Breast epithelium (tissue), 4 donors: Measurements from ENCODE around the gene COL5A1. TPM values are rescaled to one million over a fixed set of nuclear protein-coding genes. Genes with fewer than 3 reads are reported as not detected.

Experiments used
- DNase-seq, 2 donors: peaks; one replicate each; pipeline ENCODE4 v3.0.0-alpha.2; 2019; ENCODE audit warnings: low spot score in 2 of 2
- H3K27ac ChIP-seq, 2 donors: fragments of 200-600 bp; sonication (generic) in 1 of 2; one replicate each; pipeline ENCODE4 v1.5.1; 2016 to 2019; ENCODE audit warnings: mild to moderate bottlenecking in 1 of 2
- H3K27me3 ChIP-seq, 2 donors: fragments of 200-600 bp; sonication (generic) in 1 of 2; one replicate each; pipeline versions ENCODE4 v1.5.1 to v1.6.0; 2017 to 2019; ENCODE audit warnings: control low read depth in 1 of 2, mild to moderate bottlenecking in 1 of 2
- H3K36me3 ChIP-seq: fragments of 200-600 bp; one replicate; pipeline ENCODE4 v1.5.1; 2019
- H3K4me1 ChIP-seq, 2 donors: fragments of 200-600 bp; sonication (generic); one replicate each; pipeline ENCODE4 v1.5.1; 2016 to 2019; ENCODE audit warnings: control low read depth in 1 of 2
- H3K4me3 ChIP-seq, 3 donors: fragments of 200-600 bp; sonication (generic); 1 replicate in 2 of 3; 2 replicates in 1 of 3; pipeline ENCODE4 v1.5.1; 2016 to 2019; ENCODE audit warnings: mild to moderate bottlenecking in 3 of 3, moderate library complexity in 2 of 3
- H3K9me3 ChIP-seq, 2 donors: fragments of 200-600 bp; sonication (generic) in 1 of 2; one replicate each; pipeline ENCODE4 v1.5.1; 2016 to 2019; ENCODE audit warnings: control low read depth in 1 of 2
- POLR2A ChIP-seq: fragments of 450-650 bp; IDR thresholded peaks from one replicate; pipeline ENCODE4 v1.6.1; 2016; ENCODE audit warnings: antibody characterized with exemption, mild to moderate bottlenecking, moderate library complexity
- POLR2AphosphoS5 ChIP-seq, 3 donors: sonication (generic); formaldehyde crosslinking; IDR thresholded peaks; one replicate each; pipeline ENCODE4 v1.6.1; 2017; ENCODE audit warnings: antibody characterized with exemption in 3 of 3
- intact Hi-C: fragments of 100-400 bp; cut with DNase I; formaldehyde crosslinking; loops from one replicate; pipeline ENCODE4 v1.15.1; 2023; ENCODE audit warnings: low total_unique reads
- total RNA-seq, 3 donors: library from RNA; depleted of rRNA; stranded (reverse); fragments of >200 nt; gene quantifications; one replicate each; pipeline ENCODE4 v1.1.0, GENCODE V29; 2016
- TF ChIP-seq, protein P1 (sequence below), 3 donors: fragments of 450-650 bp; IDR thresholded peaks; one replicate each; pipeline ENCODE4 v1.5.1; 2016 to 2017; ENCODE audit warnings: antibody characterized with exemption in 3 of 3, mild to moderate bottlenecking in 3 of 3, moderate library complexity in 3 of 3

The COL5A1 gene
- total RNA-seq, 3 donors from 2014 or later = 12.1 to 17.0 (median 15.4) TPM

DNA sequence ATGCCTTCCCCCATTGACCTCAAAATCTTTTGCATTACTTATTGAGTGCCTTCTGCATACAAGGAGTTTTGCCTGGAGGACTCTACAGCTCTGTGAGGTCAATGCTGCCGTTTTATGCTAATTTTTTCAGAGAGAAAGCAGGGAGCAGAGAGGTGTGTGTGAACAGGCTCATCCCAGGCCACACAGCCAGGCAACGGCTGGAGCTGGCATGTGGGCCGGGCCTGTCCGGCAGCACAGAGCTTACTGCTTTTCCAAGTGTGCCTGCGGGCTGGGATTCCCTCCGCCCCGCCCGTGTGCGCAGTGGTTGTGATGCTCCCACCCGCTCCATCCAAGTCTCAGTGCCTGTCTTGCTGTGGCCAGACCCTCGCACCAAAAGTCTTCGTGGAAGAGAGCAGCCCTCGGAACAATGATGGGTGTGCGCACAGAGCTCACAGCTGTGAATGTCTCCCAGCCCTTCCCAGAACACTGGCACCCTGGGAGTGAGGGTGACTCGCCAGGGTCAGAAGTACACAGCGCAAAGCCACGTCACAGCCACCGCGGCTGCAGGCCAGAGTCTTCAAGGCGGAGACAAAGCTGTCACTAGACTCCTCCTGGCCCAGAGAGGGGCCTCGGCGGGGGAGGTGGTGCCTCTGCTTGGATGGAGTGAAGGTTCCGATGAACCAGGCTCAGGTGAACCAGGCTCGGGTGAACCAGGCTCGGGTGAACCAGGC, 82.8 kb downstream of the COL5A1 start:
- Histone ChIP-seq H3K9me3 (no peaks in the 10 kb centered on the region), H3K27ac (no peak overlapping the region), H3K4me1 (no peaks in the 10 kb centered on the region), H3K36me3 (no peaks in the 10 kb centered on the region), H3K27me3 (no peaks in the 10 kb centered on the region), H3K4me3 (no peak overlapping the region)
- TF ChIP-seq, protein P1, sequence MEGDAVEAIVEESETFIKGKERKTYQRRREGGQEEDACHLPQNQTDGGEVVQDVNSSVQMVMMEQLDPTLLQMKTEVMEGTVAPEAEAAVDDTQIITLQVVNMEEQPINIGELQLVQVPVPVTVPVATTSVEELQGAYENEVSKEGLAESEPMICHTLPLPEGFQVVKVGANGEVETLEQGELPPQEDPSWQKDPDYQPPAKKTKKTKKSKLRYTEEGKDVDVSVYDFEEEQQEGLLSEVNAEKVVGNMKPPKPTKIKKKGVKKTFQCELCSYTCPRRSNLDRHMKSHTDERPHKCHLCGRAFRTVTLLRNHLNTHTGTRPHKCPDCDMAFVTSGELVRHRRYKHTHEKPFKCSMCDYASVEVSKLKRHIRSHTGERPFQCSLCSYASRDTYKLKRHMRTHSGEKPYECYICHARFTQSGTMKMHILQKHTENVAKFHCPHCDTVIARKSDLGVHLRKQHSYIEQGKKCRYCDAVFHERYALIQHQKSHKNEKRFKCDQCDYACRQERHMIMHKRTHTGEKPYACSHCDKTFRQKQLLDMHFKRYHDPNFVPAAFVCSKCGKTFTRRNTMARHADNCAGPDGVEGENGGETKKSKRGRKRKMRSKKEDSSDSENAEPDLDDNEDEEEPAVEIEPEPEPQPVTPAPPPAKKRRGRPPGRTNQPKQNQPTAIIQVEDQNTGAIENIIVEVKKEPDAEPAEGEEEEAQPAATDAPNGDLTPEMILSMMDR (IDR thresholded peaks at IDR 0.05) = no peak
- TF ChIP-seq POLR2AphosphoS5 (IDR thresholded peaks at IDR 0.05) (no peak), POLR2A (no peak)
- intact Hi-C loops = no loop called here
- no peak for DNase-seq

DNA sequence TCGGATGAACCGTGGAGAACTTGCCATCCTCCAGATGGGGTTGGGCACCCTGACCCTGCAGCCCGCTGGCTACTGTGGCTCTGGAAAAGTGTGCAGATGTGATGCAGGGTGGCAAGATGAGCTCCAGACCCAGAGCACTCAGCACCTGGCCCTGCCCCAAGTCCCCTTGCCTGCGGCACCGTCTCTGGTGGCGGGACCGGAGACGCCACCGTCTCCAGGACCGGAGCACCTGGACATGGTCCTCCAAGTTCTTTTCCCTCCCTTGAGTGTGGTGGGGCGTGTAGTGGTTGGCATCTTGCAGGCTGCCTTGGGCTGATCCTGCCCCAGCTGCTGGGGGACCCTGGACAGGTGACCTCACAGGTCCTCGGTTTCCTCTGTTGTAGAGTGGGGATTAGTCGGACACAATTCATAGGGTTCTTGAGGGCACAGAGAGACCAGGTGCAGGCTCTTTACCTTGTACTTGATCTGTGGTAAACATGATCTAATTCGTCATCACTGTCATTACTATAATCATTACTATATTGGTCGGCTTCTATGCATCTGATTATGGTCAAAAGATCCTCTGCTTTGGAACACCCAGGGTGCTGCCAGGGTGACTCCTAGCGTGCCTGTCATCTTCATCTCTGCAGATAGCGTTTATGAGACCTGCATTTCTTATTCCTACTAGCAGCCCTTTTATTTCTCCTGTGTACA, 83.5 kb downstream of the COL5A1 start:
- DNase-seq = no peak
- H3K27ac ChIP-seq = no peak overlapping the region
- H3K36me3 ChIP-seq = no peaks in the 10 kb centered on the region
- H3K4me1 ChIP-seq = no peaks in the 10 kb centered on the region
- H3K9me3 ChIP-seq = no peaks in the 10 kb centered on the region
- intact Hi-C loops = no loop called here
- H3K4me3 ChIP-seq = no peak overlapping the region
- TF ChIP-seq POLR2AphosphoS5 (IDR thresholded peaks at IDR 0.05) = no peak
- H3K27me3 ChIP-seq = no peaks in the 10 kb centered on the region

DNA sequence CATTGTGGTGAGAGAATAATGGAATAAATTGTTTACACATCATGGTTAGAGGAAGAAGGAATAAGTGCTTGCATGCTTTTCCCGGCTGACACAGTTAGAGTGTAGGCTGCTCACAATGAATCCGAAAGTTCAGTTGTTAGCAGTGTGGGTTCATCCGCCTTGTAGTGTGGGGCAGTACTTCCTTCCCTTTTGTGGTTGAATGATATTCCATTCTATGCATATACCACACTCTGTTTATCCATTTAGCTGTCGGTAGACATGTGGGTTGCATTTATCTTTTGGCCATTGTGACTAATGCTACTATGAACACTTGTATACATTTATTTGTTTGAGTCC, 84.0 kb downstream of the COL5A1 start:
- Histone ChIP-seq H3K27ac (no peak overlapping the region), H3K4me1 (no peaks in the 10 kb centered on the region), H3K4me3 (no peak overlapping the region), H3K27me3 (no peaks in the 10 kb centered on the region), H3K9me3 (no peaks in the 10 kb centered on the region), H3K36me3 (no peaks in the 10 kb centered on the region)
- TF ChIP-seq, protein P1 (IDR thresholded peaks at IDR 0.05) = no peak
- TF ChIP-seq POLR2A = no peak
- TF ChIP-seq POLR2AphosphoS5 (IDR thresholded peaks at IDR 0.05) = no peak
- DNase-seq = no peak
- intact Hi-C loops = no loop called here

DNA sequence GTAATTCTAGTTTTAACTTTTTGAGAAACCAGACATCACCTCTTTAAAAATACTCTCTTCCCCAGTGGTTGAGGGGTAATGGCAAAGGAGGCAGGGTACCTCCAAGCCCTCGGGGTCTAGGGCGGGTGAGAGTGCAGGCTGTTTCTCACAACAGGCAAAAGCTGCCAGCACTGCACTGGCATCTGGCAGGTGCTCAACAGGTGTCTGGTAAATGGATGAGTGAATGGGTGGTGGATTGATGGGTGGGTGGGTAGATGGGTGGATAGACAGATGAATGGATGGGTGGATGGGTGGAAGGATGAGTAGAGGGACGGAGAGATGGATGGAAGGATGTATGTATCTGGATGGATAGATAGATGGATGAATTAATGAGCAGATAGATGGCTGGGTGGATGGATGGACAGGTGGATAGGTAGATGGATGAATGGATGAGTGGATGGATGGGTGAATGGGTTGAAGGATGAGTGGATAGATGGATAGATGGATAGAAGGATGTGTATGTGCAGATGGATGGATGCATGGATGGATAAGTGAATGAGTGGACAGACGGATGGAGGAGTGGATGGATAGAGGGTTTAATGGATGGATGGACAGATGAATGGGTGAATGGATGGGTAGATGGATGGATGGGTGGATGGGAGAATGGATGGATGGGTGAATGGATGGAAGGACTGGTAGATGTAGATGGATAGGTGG, 84.6 kb downstream of the COL5A1 start:
- Histone ChIP-seq H3K9me3 (no peaks in the 10 kb centered on the region), H3K4me3 (no peak overlapping the region), H3K4me1 (no peaks in the 10 kb centered on the region), H3K27ac (no peak overlapping the region), H3K27me3 (no peaks in the 10 kb centered on the region), H3K36me3 (no peaks in the 10 kb centered on the region)
- intact Hi-C loops = no loop called here
- no peak for DNase-seq
- TF ChIP-seq, protein P1 (IDR thresholded peaks at IDR 0.05) = no peak
- TF ChIP-seq POLR2AphosphoS5 (IDR thresholded peaks at IDR 0.05) (no peak), POLR2A (no peak)

DNA sequence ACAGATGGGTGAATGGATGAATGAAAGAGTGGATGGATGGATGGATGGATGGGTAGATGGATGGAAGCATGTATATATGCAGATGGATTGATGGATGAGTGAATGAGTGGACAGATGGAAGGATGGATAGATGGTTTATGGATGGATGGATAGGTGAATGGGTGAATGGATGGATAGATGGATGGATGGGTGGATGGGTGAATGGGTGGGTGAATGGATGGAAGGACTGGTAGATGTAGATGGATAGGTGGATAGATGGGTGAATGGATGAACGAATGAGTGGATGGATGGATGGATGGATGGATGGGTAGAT, 85.1 kb downstream of the COL5A1 start:
- Histone ChIP-seq H3K27ac (no peak overlapping the region), H3K27me3 (no peaks in the 10 kb centered on the region), H3K4me3 (no peak overlapping the region), H3K4me1 (no peaks in the 10 kb centered on the region), H3K36me3 (no peaks in the 10 kb centered on the region), H3K9me3 (no peaks in the 10 kb centered on the region)
- no peak for TF ChIP-seq POLR2A
- TF ChIP-seq, protein P1 (IDR thresholded peaks at IDR 0.05) = no peak
- TF ChIP-seq POLR2AphosphoS5 (IDR thresholded peaks at IDR 0.05) = no peak
- no peak for DNase-seq
- intact Hi-C loops = no loop called here
